SK-N-SH (cell line): Measurements from ENCODE around the gene NOD2. TPM values are rescaled to one million over a fixed set of nuclear protein-coding genes. Genes with fewer than 3 reads are reported as not detected.

Experiments used
- CTCF ChIA-PET: fragments of 300-600, 350-600 bp; formaldehyde crosslinking; extraction: SDS; loops from one replicate; lab custom pipeline; 2021; lab: Yijun Ruan, JAX
- POLR2A ChIA-PET: fragments of 350-600 bp; sonication (Branson Sonifier 250); formaldehyde crosslinking; extraction: SDS; loops from one replicate; lab custom pipeline; 2020; ENCODE audit warnings: antibody characterized with exemption, inconsistent platforms; lab: Yijun Ruan, JAX
- DNase-seq: peaks from one replicate; pipeline ENCODE4 v3.0.0; 2012
- H2AFZ ChIP-seq: fragments of 200-600 bp; sonication (generic); 2 replicates; pipeline ENCODE4 v1.8.1; 2016; ENCODE audit warnings: antibody characterized with exemption, mild to moderate bottlenecking, low read depth
- H3F3A ChIP-seq: fragments of 200-600 bp; sonication (generic); replicated peaks from 2 replicates; pipeline ENCODE3; 2016; ENCODE audit warnings: antibody characterized with exemption, mild to moderate bottlenecking; ENCODE audit not compliant: insufficient read depth
- H3K27ac ChIP-seq, 2 experiments: fragments of 200-500 bp in 1 of 2; fragments of 200-600 bp in 1 of 2; sonication (Bioruptor generic) in 1 of 2; sonication (generic), shearing (Covaris generic) in 1 of 2; 2 replicates each; pipeline versions ENCODE4 v1.5.1 to v1.6.1; 2014 to 2016; ENCODE audit warnings: low read depth in 2 of 2, inconsistent platforms in 1 of 2, low read length in 1 of 2, mild to moderate bottlenecking in 1 of 2, mixed read lengths in 1 of 2
- H3K27me3 ChIP-seq: fragments of 200-600 bp; sonication (generic), shearing (Covaris generic); 2 replicates; pipeline ENCODE4 v1.6.1; 2016; ENCODE audit warnings: mixed run types; ENCODE audit not compliant: insufficient read depth
- H3K36me3 ChIP-seq, 2 experiments: fragments of 200-500 bp in 1 of 2; fragments of 200-600 bp in 1 of 2; sonication (Bioruptor generic) in 1 of 2; sonication (generic) in 1 of 2; replicated peaks in 1 of 2; 2 replicates each; pipeline versions ENCODE3 to v1.5.1; 2014 to 2016; ENCODE audit warnings: low read length in 1 of 2, mild to moderate bottlenecking in 1 of 2; ENCODE audit not compliant: insufficient read depth in 2 of 2, control insufficient read depth in 1 of 2
- H3K4me1 ChIP-seq, 2 experiments: fragments of 200-500 bp in 1 of 2; fragments of 200-600 bp in 1 of 2; sonication (Bioruptor generic) in 1 of 2; sonication (generic), shearing (Covaris generic) in 1 of 2; 2 replicates each; pipeline versions ENCODE4 v1.5.1 to v1.6.1; 2014 to 2016; ENCODE audit warnings: low read depth in 1 of 2, low read length in 1 of 2, mixed run types in 1 of 2; ENCODE audit not compliant: insufficient read depth in 2 of 2, control insufficient read depth in 1 of 2
- H3K4me2 ChIP-seq: fragments of 200-600 bp; sonication (generic), shearing (Covaris generic); 2 replicates; pipeline ENCODE4 v1.6.1; 2017; ENCODE audit warnings: mixed run types
- H3K4me3 ChIP-seq, 2 experiments: fragments of 200-500 bp in 1 of 2; fragments of 200-600 bp in 1 of 2; sonication (Bioruptor generic) in 1 of 2; sonication (generic), shearing (Covaris generic) in 1 of 2; 2 replicates each; pipeline versions ENCODE4 v1.5.1 to v1.8.1; 2014 to 2016; ENCODE audit warnings: low read depth in 2 of 2, inconsistent platforms in 1 of 2, low read length in 1 of 2, mild to moderate bottlenecking in 1 of 2, mixed read lengths in 1 of 2, moderate library complexity in 1 of 2
- H3K79me2 ChIP-seq: fragments of 200-600 bp; sonication (generic); 2 replicates; pipeline ENCODE4 v1.8.1; 2017; ENCODE audit warnings: mild to moderate bottlenecking; ENCODE audit not compliant: insufficient read depth
- H3K9ac ChIP-seq: fragments of 200-600 bp; sonication (generic); 2 replicates; pipeline ENCODE4 v1.6.1; 2017; ENCODE audit warnings: mixed run types
- H3K9me2 ChIP-seq: fragments of 200-600 bp; sonication (generic); 2 replicates; pipeline ENCODE4 v1.6.1; 2017; ENCODE audit warnings: mixed run types
- H3K9me3 ChIP-seq: fragments of 200-600 bp; sonication (generic); 2 replicates; pipeline ENCODE4 v1.6.1; 2017; ENCODE audit warnings: mixed run types, mild to moderate bottlenecking, moderate library complexity
- H4K20me1 ChIP-seq: fragments of 200-600 bp; sonication (generic); 2 replicates; pipeline ENCODE4 v1.6.1; 2017; ENCODE audit warnings: mild to moderate bottlenecking, mixed run types; ENCODE audit not compliant: insufficient read depth
- CTCF ChIP-seq: fragments of 200-600 bp; sonication (generic); IDR thresholded peaks from 2 replicates; pipeline ENCODE4 v1.6.1; 2017; ENCODE audit warnings: antibody characterized with exemption, mild to moderate bottlenecking, moderate library complexity
- ELF1 ChIP-seq: IDR thresholded peaks from 2 replicates; pipeline ENCODE4 v1.4.0; 2012
- FOXJ3 ChIP-seq: sonication (generic); formaldehyde crosslinking; IDR thresholded peaks from 2 replicates; pipeline ENCODE4 v1.5.1; 2020; ENCODE audit warnings: mild to moderate bottlenecking, missing genetic modification reagents
- IRF3 ChIP-seq: fragments of 150-350 bp; IDR thresholded peaks from 2 replicates; pipeline ENCODE4 v1.6.1; 2016; ENCODE audit warnings: mild to moderate bottlenecking, low read depth, low read length
- MAX ChIP-seq: IDR thresholded peaks from 2 replicates; pipeline ENCODE4 v1.4.0; 2012; ENCODE audit warnings: low read depth
- TEAD4 ChIP-seq: IDR thresholded peaks from 2 replicates; pipeline ENCODE4 v1.4.0; 2012; ENCODE audit warnings: mild to moderate bottlenecking, borderline replicate concordance; ENCODE audit not compliant: insufficient read depth
- USF1 ChIP-seq: IDR thresholded peaks from 2 replicates; pipeline ENCODE4 v1.4.0; 2012; ENCODE audit warnings: low read depth, borderline replicate concordance
- WGBS: methylation state at CpG from one replicate; pipeline ENCODE4 v1.1.6; 2017; ENCODE audit warnings: low lambda C conversion rate; 5-methylcytosine and 5-hydroxymethylcytosine counted together
- polyA plus RNA-seq, 3 experiments: library from polyadenylated mRNA; depleted of rRNA; stranded (reverse); fragments of >200 nt; gene quantifications; 2 replicates each; pipeline ENCODE4 v1.2.3, GENCODE V29; 2012

The NOD2 gene
- polyA plus RNA-seq, 1 of the 3 experiments (the other 2 are of a cell fraction): not detected

GRCh38 chr16:50751528-50751927, 58.1 kb downstream of the NOD2 start:
- Histone ChIP-seq H3K9me3 (no peaks in the 10 kb centered on the region), H3F3A (no peaks in the 10 kb centered on the region), H3K4me1 (no peaks in the 10 kb centered on the region; a peak in 1 of 4 replicates), H4K20me1 (no peaks in the 10 kb centered on the region), H2AFZ (no peak overlapping the region), H3K4me3 (no peak overlapping the region), H3K4me2 (no peak overlapping the region), H3K9me2 (no peaks in the 10 kb centered on the region)
- DNase-seq: no peak
- POLR2A ChIA-PET: no interaction called here
- no peak for TF ChIP-seq ELF1
- no peak for TF ChIP-seq IRF3
- TF ChIP-seq TEAD4: no peak
- TF ChIP-seq MAX: no peak
- no peak for TF ChIP-seq FOXJ3
- TF ChIP-seq, all 33 proteins: peak for 0
- H3K79me2 ChIP-seq: no peaks in the 10 kb centered on the region; the same call in none of the 2 replicates
- peaks cover 38 to 55% of the 10 kb centered on the region in 2 experiments for H3K36me3 ChIP-seq
- 96% methylated on average over 6 of the region's 6 CpGs for WGBS
- H3K27me3 ChIP-seq: no peaks in the 10 kb centered on the region
- H3K9ac ChIP-seq: no peak overlapping the region
- CTCF ChIA-PET: interaction anchor here (0.8 to 2.0 kb wide), 3 partner anchors 10 to 86 kb away, joined by 4 to 6 read pairs (median 4); partner anchors contain the start of gene CYLD
- H3K27ac ChIP-seq: no peak overlapping the region

- peaks cover 40 to 56% of the 10 kb centered on the region in 2 experiments for H3K36me3 ChIP-seq
- no peaks in the 10 kb centered on the region for H3K9me3 ChIP-seq
- no peak overlapping the region for H3K4me2 ChIP-seq
- 93% methylated on average over 4 of the region's 4 CpGs for WGBS
- no peak overlapping the region for H2AFZ ChIP-seq
- TF ChIP-seq CTCF: no peak
- no peak for TF ChIP-seq USF1
- CTCF ChIA-PET: interaction anchor here (0.9 to 2.0 kb wide), 2 partner anchors 54 kb away, joined by 5 to 6 read pairs; no protein-coding TSS in a partner anchor
- no peaks in the 10 kb centered on the region for H3F3A ChIP-seq
- no peaks in the 10 kb centered on the region for H3K9me2 ChIP-seq
- H3K4me3 ChIP-seq: no peak overlapping the region
- DNase-seq: no peak
- no peaks in the 10 kb centered on the region for H3K27me3 ChIP-seq
- no peak overlapping the region for H3K9ac ChIP-seq
- no peaks in the 10 kb centered on the region; the same call in none of the 2 replicates for H3K79me2 ChIP-seq
- H3K27ac ChIP-seq: no peak overlapping the region
- H4K20me1 ChIP-seq: no peaks in the 10 kb centered on the region
- no peaks in the 10 kb centered on the region; a peak in 1 of 4 replicates for H3K4me1 ChIP-seq
- POLR2A ChIA-PET: no interaction called here
These were observed 59.2 kb downstream of the NOD2 start for GRCh38 chr16:50752471-50753235.
